GM19395 (cell line): ENCODE measurements around the gene HSD11B1.

Experiments
- ATAC-seq: cut with Tn5 transposase; IDR thresholded peaks from one replicate; pipeline ENCODE4 v1.9.1; 2021; ENCODE audit warnings: mild to moderate bottlenecking, moderate library complexity; ENCODE audit not compliant: unreplicated experiment

The HSD11B1 gene

DNA sequence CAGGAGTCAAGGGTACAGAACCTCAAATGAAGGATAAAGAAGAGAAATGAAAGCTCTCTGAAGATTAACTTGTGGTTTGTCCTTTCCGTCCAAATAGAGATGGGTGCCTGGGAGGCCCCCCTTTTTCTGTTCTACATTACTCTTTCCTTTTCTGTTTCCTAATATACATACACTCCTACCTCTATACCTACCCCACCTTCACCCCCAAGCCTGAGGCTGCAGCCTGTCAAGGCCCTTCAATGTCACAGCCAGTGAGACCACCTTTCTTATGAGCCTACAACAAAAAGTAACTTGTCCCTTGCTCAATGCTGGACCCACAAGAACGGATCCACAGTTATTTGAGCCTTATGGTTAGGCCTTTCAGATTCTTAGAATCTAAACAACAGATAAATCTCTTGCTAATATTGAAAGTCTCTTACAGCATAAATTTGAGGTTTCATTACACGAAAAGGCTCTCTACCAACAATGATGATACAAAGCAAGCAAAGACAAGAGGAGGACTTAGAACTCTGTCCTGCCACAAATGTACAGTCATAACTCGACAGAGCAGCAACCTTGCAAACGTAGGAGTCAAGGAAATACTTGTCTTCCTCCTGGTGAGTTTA, 47.1 kb downstream of the HSD11B1 start:
- ATAC-seq: peak; percentile 59

DNA sequence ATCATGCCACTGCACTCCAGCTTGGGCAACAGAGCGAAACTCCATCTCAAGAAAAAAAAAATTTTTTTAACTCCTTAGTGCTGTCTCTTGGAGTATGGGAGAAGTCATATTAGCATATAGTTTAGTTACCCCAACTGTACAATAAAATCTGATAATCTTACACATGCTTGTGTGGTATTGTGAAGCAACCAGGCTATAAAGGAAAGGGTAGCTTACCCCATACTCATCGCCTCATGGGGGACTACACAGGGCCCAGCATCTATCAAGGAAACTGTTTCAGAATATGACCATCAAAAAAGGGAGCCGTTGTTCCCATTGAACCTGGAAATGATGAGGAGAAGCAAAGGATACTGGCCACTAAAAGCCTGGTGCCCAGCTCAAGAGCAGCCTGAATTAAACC, 48.2 kb downstream of the HSD11B1 start:
- no peak for ATAC-seq

DNA sequence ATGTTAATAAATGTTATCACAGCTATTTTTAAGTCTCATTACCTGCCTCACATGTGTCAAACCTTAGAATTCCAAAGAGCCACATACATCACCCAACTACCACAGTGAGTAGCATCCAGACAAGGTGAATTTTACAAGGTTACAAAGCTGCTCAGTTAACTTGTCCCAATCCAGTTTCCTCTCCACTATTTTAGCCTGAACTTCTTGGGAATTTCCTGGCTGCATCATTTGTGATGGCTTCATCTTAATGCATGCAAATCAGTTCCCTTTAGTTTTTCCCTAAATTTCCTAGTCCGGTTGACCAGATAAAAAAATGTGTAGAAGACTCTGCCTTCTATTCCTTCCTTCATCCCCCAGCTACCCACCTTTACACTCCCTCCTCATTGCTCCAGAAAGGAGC, 50.6 kb downstream of the HSD11B1 start:
- no peak for ATAC-seq

- peak; percentile 77 for ATAC-seq
Measured at GRCh38 chr1:209755926-209756614, 51.4 kb downstream of the HSD11B1 start, which contains the start of gene TRAF3IP3. TSS of gene TRAF3IP3 (plus strand) at chr1:209756053. CDS start at chr1:209760040, 3,987 bp downstream.

GRCh38 chr1:209756615-209757445, 52.2 kb downstream of the HSD11B1 start:
- peak; percentile 31 for ATAC-seq

DNA sequence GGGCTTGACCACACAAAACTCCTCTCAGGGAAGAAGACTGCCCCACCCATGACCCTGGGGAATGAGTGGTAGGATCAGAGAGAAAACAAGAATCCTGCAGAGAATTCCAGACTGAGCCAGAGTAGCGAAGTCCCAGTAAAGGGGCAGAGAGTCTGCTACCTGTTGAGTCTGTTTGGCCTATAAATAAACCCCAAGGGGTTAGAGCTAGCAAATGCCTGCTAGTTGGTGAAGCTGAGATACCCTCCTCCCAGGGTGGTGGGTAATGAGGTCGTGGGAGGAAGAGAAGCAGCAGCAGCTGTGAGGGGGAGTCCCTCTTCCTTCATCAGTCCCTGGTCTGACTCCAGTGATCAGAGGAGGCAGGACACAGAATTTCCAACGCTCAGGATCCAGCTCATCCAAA, 53.8 kb downstream of the HSD11B1 start:
- ATAC-seq: no peak

- ATAC-seq: no peak
Measured at GRCh38 chr1:209759829-209760359, 55.2 kb downstream of the HSD11B1 start.

DNA sequence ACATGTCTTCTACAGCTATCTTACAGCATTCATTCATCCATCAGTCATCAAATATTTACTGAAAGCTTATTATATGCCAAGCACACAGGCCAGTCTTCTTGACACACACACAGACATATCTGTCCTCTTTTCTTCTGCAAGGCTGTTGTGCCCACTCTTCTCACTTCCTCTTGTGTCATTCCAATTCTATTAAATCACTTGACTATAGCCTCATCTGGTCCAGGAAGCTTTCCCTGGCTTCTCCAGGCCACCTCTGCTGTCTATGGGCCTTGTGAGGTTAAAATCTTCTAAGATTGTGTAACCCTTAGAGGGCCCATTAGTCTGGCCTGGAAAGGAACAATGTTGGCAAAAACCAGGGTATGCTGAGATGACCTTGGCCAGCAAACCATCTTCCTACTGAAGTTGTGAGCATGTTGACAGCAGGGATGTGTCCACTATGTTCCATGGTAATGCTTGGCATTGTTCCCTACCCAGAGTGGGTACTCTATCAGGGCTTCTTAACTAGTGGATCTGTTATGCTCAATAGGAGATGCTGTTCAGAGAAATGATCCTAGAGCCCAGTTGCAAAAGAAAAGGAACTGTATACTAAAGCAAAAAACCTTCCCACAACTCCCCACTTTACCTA, 56.5 kb downstream of the HSD11B1 start:
- ATAC-seq: no peak

DNA sequence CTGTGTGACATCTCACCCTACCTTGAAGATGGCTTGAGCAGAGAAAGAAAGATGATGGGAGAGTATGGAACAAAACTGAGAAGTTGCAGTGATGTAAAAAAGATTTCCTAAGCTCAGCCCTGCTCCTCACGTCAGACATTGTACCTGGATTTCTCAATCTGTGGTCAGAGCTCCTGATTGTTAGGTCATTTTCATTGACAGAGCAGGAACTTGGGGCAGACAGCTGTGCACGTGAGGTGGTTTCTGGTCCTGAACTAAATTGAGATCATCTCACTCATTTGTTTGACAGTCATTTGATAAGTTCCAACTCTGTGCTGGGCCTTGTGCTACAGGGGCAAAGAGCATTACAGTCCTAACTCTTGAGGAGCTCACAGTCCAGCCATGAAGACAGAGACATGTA, 61.4 kb downstream of the HSD11B1 start:
- ATAC-seq: no peak

DNA sequence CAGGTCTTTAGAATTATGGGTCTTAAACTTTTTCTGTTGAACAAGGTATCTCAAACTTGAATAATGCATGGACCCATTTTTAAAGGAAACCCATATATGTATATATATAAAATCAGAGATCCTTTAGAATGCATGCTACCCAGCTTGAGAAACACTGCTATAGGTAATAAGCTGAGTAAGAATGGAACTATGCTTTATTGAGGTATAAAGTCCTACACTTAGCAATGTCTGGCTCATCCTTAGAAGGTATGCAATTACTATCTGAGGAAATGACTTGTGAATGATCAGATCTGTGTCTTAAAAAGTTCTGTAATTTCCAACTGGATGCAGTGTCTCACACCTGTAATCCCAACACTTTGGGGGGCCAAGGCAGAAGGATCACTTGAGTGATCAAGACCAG, 62.5 kb downstream of the HSD11B1 start:
- no peak for ATAC-seq

DNA sequence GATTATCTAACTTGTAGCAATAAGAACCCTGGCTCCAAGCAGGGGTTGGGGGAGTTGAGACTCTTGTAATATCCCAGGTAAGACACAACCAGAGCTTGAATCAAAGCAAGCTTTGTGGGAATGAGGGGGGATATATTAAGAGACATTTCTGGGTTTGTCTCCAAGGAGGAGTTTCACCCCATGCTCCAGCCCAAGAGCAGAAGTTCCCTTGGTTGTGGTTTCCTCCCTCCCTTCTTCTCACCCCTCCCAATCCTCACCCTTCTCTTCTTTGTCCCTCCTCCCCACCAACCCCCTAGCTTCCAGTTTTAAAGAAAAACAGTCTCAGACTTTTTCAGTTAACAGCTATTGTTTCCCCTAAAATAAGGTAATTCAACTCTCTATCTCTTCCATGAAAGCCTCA, 63.1 kb downstream of the HSD11B1 start:
- ATAC-seq: no peak

- ATAC-seq: peak; percentile 87
Measured at GRCh38 chr1:209768354-209768774, 63.7 kb downstream of the HSD11B1 start.

- ATAC-seq: peak; percentile 85
Measured at GRCh38 chr1:209769171-209769904, 64.7 kb downstream of the HSD11B1 start.

DNA sequence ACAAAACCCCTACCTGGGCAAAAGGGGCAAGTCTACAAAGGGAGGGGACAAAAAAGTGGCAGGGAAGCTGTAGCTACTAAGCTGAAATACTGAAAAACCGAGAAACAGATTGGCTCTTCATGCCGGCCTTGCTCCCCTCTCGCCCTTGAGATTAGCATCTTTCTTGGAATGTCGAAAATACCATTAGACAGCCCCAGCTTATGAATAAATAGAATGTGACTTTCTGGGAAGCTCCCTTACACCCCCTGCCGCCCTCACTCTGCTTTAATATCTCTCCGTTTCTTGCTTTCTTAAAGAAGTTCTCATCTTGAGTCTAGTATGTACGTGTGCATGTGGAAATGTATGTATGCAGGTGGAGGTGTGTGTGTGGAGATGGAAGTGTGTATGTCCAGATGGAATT, 65.3 kb downstream of the HSD11B1 start:
- ATAC-seq: no peak

DNA sequence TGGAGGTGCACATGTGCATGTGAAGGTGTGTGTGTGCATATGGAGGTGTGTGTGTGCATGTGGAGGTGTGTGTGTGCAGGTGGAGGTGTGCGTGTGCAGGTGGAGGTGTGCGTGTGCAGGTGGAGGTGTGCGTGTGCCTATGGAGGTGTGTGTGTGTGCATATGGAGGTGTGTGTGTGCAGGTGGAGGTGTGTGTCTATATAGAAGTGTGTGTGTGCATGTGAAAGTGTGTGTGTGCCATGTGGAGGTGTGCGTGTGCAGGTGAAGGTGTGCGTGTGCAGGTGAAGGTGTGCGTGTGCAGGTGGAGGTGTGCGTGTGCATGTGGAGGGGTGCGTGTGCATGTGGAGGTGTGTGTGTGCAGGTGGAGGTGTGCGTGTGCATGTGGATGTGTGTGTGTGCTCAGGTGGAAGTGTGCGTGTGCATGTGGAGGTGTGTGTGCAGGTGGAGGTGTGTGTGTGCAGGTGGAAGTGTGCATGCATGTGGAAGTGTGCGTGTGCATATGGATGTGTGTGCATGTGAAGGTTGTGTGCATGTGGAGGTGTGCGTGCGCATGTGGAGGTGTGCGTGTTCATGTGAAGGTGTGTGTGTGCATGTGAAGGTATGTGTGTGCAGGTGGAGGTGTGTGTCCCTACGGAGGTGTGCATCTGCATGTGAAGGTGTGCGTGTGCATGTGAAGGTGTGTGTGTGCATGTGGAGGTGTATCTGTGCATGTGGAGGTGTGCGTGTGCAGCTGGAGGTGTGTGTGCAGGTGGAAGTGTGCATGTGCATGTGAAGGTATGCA, 66.2 kb downstream of the HSD11B1 start:
- ATAC-seq: no peak

GRCh38 chr1:209772126-209772525, 67.5 kb downstream of the HSD11B1 start:
- no peak for ATAC-seq

- peak; percentile 61 for ATAC-seq
Measured at GRCh38 chr1:209774592-209774991, 69.9 kb downstream of the HSD11B1 start.

- ATAC-seq: no peak
Measured at GRCh38 chr1:209775678-209776077, 71.0 kb downstream of the HSD11B1 start.

DNA sequence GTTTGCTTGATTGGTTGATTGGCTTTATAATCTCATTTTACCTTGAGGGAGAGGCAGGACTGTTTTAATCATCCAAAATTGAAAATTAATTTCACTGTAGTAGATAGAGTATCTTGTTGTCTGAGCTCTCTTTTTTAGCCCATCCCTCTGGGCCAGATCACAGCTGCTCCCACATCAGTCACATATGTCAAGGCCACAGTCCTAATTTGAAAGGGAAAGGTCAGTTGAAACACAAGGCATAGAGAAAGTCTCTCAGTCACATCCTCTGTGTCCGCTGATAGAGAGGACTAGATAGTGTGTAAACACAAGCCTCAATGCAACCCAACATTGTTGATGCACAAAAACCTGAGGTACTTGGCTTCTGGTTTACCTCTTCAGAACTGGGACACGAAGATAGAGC, 72.9 kb downstream of the HSD11B1 start:
- no peak for ATAC-seq

GRCh38 chr1:209778102-209778501, 73.5 kb downstream of the HSD11B1 start:
- ATAC-seq: no peak
